ENCODE results near the gene CYP17A1. TPM values are rescaled to one million over a fixed set of nuclear protein-coding genes. Genes with fewer than 3 reads are reported as not detected.
"Not testable (repeated sequence)": the region's sequence is repeated elsewhere in the genome, so short reads cannot be mapped to it uniquely, and the experiment has no call there.

CYP17A1 gene
- total RNA-seq, 1 donor from 2014 or later = not detected

- no peak for TF ChIP-seq CTCF (IDR thresholded peaks at IDR 0.05; ENCODE audit: insufficient read depth, low read depth, low read length)
- TF ChIP-seq EZH2 (IDR thresholded peaks at IDR 0.05; ENCODE audit: insufficient read depth, low read length) = no peak
- Histone ChIP-seq H3K4me3 (ENCODE audit: insufficient read depth, low read depth, low read length) (no peak overlapping the region), H3K9me3 (ENCODE audit: insufficient read depth, low read depth, low read length) (no peaks in the 10 kb centered on the region), H3K4me2 (ENCODE audit: low read length) (no peak overlapping the region), H3K36me3 (ENCODE audit: insufficient read depth, low read length) (no peaks in the 10 kb centered on the region), H3K27ac (ENCODE audit: low read depth, low read length) (no peak overlapping the region), H3K9ac (ENCODE audit: low read length) (no peak overlapping the region), H3K4me1 (ENCODE audit: insufficient read depth, low read length) (no peaks in the 10 kb centered on the region), H4K20me1 (ENCODE audit: insufficient read depth, low read length) (no peaks in the 10 kb centered on the region), H3K27me3 (ENCODE audit: insufficient read depth, low read length) (peaks cover 9% of the 10 kb centered on the region), H3K79me2 (ENCODE audit: insufficient read depth, low read length) (no peaks in the 10 kb centered on the region), H2AFZ (ENCODE audit: low read depth, low read length) (no peak overlapping the region)
- FAIRE-seq (no peak), DNase-seq (ENCODE audit: low read depth) (no peak)
- Mint-ChIP-seq H3K27ac (ENCODE audit: unreplicated experiment) (no peak overlapping the region), H3K4me1 (ENCODE audit: low read depth, unreplicated experiment) (no peaks in the 10 kb centered on the region), H3K27me3 (ENCODE audit: low read depth, unreplicated experiment) (peaks cover 28% of the 10 kb centered on the region), H3K9me3 (ENCODE audit: unreplicated experiment) (peaks cover 45% of the 10 kb centered on the region), H3K4me3 (ENCODE audit: unreplicated experiment) (no peak overlapping the region), H3K36me3 (ENCODE audit: low read depth, unreplicated experiment) (peaks cover 6% of the 10 kb centered on the region)
Observed at GRCh38 chr10:102841827-102842345, 4.7 kb upstream of the CYP17A1 start.

GRCh38 chr10:102838276-102838927 lies 1.2 kb upstream of the CYP17A1 start:
- not testable (repeated sequence) for H3K27ac Mint-ChIP-seq (ENCODE audit: unreplicated experiment); H3K4me1 ChIP-seq (ENCODE audit: insufficient read depth, low read length); H3K9me3 ChIP-seq (ENCODE audit: insufficient read depth, low read depth, low read length); H2AFZ ChIP-seq (ENCODE audit: low read depth, low read length); H3K4me2 ChIP-seq (ENCODE audit: low read length); H3K4me1 Mint-ChIP-seq (ENCODE audit: low read depth, unreplicated experiment); DNase-seq (ENCODE audit: low read depth); H4K20me1 ChIP-seq (ENCODE audit: insufficient read depth, low read length); H3K9ac ChIP-seq (ENCODE audit: low read length); H3K79me2 ChIP-seq (ENCODE audit: insufficient read depth, low read length); H3K4me3 ChIP-seq (ENCODE audit: insufficient read depth, low read depth, low read length); FAIRE-seq; H3K27ac ChIP-seq (ENCODE audit: low read depth, low read length); H3K36me3 ChIP-seq (ENCODE audit: insufficient read depth, low read length); H3K36me3 Mint-ChIP-seq (ENCODE audit: low read depth, unreplicated experiment); H3K4me3 Mint-ChIP-seq (ENCODE audit: unreplicated experiment)
- peaks cover 17% of the 10 kb centered on the region for H3K27me3 ChIP-seq (ENCODE audit: insufficient read depth, low read length)
- Mint-ChIP-seq H3K9me3 (ENCODE audit: unreplicated experiment) (peaks cover 35% of the 10 kb centered on the region), H3K27me3 (ENCODE audit: low read depth, unreplicated experiment) (peaks cover 28% of the 10 kb centered on the region)

- H3K4me3 Mint-ChIP-seq (ENCODE audit: unreplicated experiment) = no peak overlapping the region
- TF ChIP-seq CTCF (IDR thresholded peaks at IDR 0.05; ENCODE audit: insufficient read depth, low read depth, low read length) (peak; percentile 78), EZH2 (IDR thresholded peaks at IDR 0.05; ENCODE audit: insufficient read depth, low read length) (no peak)
- FAIRE-seq = no peak
Observed at GRCh38 chr10:102835007-102835482, 2.2 kb downstream of the CYP17A1 start.

More at GRCh38 chr10:102835007-102835482, 2.2 kb downstream of the CYP17A1 start:
- H3K4me1 ChIP-seq (ENCODE audit: insufficient read depth, low read length) = no peaks in the 10 kb centered on the region
- no peak overlapping the region for H3K27ac ChIP-seq (ENCODE audit: low read depth, low read length)
- no peaks in the 10 kb centered on the region for H3K36me3 ChIP-seq (ENCODE audit: insufficient read depth, low read length)
- peaks cover 4% of the 10 kb centered on the region for H3K4me1 Mint-ChIP-seq (ENCODE audit: low read depth, unreplicated experiment)
- H3K9ac ChIP-seq (ENCODE audit: low read length) = no peak overlapping the region
- H3K4me2 ChIP-seq (ENCODE audit: low read length) = peak overlapping the region; percentile 2
- no peak overlapping the region for H2AFZ ChIP-seq (ENCODE audit: low read depth, low read length)
- no peaks in the 10 kb centered on the region for H3K9me3 ChIP-seq (ENCODE audit: insufficient read depth, low read depth, low read length)
- peaks cover 22% of the 10 kb centered on the region for H3K27me3 Mint-ChIP-seq (ENCODE audit: low read depth, unreplicated experiment)
- peaks cover 13% of the 10 kb centered on the region for H3K27me3 ChIP-seq (ENCODE audit: insufficient read depth, low read length)
- peaks cover 24% of the 10 kb centered on the region for H3K9me3 Mint-ChIP-seq (ENCODE audit: unreplicated experiment)
- H4K20me1 ChIP-seq (ENCODE audit: insufficient read depth, low read length) = no peaks in the 10 kb centered on the region
- peaks cover 6% of the 10 kb centered on the region for H3K36me3 Mint-ChIP-seq (ENCODE audit: low read depth, unreplicated experiment)
- H3K27ac Mint-ChIP-seq (ENCODE audit: unreplicated experiment) = no peak overlapping the region
- no peaks in the 10 kb centered on the region for H3K79me2 ChIP-seq (ENCODE audit: insufficient read depth, low read length)
- DNase-seq (ENCODE audit: low read depth) = peak; percentile 34
- H3K4me3 ChIP-seq (ENCODE audit: insufficient read depth, low read depth, low read length) = no peak overlapping the region
